HG02852 (cell line): ENCODE measurements around the gene NTF3.

Experiments
- ATAC-seq: cut with Tn5 transposase; IDR thresholded peaks from one replicate; pipeline ENCODE4 v1.9.1; 2021; ENCODE audit warnings: mild to moderate bottlenecking, moderate library complexity; ENCODE audit not compliant: unreplicated experiment

Gene NTF3

GRCh38 chr12:5485454-5485853, 53.5 kb downstream of the NTF3 start:
- no peak for ATAC-seq

- ATAC-seq = no peak
Observed at GRCh38 chr12:5487076-5487475, 55.2 kb downstream of the NTF3 start.

- no peak for ATAC-seq
Observed at GRCh38 chr12:5487948-5488625, 56.2 kb downstream of the NTF3 start.

GRCh38 chr12:5488626-5488955, 56.7 kb downstream of the NTF3 start:
- ATAC-seq = no peak

GRCh38 chr12:5489017-5489416, 57.1 kb downstream of the NTF3 start:
- ATAC-seq = no peak

GRCh38 chr12:5489760-5490406, 58.0 kb downstream of the NTF3 start:
- ATAC-seq = no peak

GRCh38 chr12:5492562-5492961, 60.7 kb downstream of the NTF3 start:
- ATAC-seq = no peak

- no peak for ATAC-seq
Observed at GRCh38 chr12:5493018-5493417, 61.1 kb downstream of the NTF3 start.

GRCh38 chr12:5494343-5494742, 62.4 kb downstream of the NTF3 start:
- no peak for ATAC-seq

- ATAC-seq = no peak
Observed at GRCh38 chr12:5497329-5498053, 65.6 kb downstream of the NTF3 start.

- no peak for ATAC-seq
Observed at GRCh38 chr12:5498076-5498475, 66.2 kb downstream of the NTF3 start.

GRCh38 chr12:5498806-5499205, 66.9 kb downstream of the NTF3 start:
- no peak for ATAC-seq

GRCh38 chr12:5499566-5500330, 67.8 kb downstream of the NTF3 start:
- no peak for ATAC-seq

- no peak for ATAC-seq
Observed at GRCh38 chr12:5500331-5500659, 68.4 kb downstream of the NTF3 start.

- no peak for ATAC-seq
Observed at GRCh38 chr12:5503774-5504173, 71.9 kb downstream of the NTF3 start.

GRCh38 chr12:5505116-5505515, 73.2 kb downstream of the NTF3 start:
- no peak for ATAC-seq

- ATAC-seq = no peak
Observed at GRCh38 chr12:5505751-5506150, 73.8 kb downstream of the NTF3 start.

GRCh38 chr12:5506295-5506694, 74.4 kb downstream of the NTF3 start:
- no peak for ATAC-seq

GRCh38 chr12:5506821-5507231, 74.9 kb downstream of the NTF3 start:
- no peak for ATAC-seq

- ATAC-seq = no peak
Observed at GRCh38 chr12:5507401-5507935, 75.6 kb downstream of the NTF3 start.

- no peak for ATAC-seq
Observed at GRCh38 chr12:5507944-5508343, 76.0 kb downstream of the NTF3 start.
